Stimulated activated CD4-positive, alpha-beta T cell treated with anti-CD3 and anti-CD28 coated beads, Interleukin-12 subunit alpha, Interleukin-12 subunit beta, amount 100 ng/mL, for 4 hours (primary cell): ENCODE results near the gene TLE4.
"Not testable (repeated sequence)": the region's sequence is repeated elsewhere in the genome, so short reads cannot be mapped to it uniquely, and the experiment has no call there.

Experiments used
- DNase-seq: peaks from one replicate; pipeline ENCODE4 v3.0.0-alpha.2; 2020

The TLE4 gene

GRCh38 chr9:79640067-79640466 lies 68.3 kb downstream of the TLE4 start:
- DNase-seq = not testable (repeated sequence)

DNA sequence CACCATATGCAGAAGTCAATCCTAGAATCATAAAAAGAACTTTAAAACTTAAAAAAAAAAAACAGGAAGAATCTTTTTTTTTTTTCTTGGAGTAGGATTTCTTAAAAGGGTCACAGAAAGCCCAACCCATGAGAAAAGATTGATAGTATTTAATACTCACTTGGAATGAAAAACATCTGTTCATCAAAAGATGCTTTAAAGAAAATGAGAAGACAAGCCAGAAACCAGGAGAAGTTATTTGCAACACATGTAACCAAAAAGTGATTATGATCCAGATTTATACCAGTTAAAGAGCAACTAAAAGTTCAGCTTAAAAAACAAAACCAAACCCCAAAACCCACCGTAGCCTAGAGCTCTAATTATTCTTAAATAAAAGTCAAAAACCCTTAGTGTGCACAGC lies 69.3 kb downstream of the TLE4 start:
- DNase-seq = no peak

GRCh38 chr9:79642671-79643070 lies 70.9 kb downstream of the TLE4 start:
- no peak for DNase-seq

GRCh38 chr9:79644048-79644447 lies 72.3 kb downstream of the TLE4 start:
- no peak for DNase-seq

GRCh38 chr9:79644601-79645000 lies 72.8 kb downstream of the TLE4 start:
- DNase-seq = no peak

DNA sequence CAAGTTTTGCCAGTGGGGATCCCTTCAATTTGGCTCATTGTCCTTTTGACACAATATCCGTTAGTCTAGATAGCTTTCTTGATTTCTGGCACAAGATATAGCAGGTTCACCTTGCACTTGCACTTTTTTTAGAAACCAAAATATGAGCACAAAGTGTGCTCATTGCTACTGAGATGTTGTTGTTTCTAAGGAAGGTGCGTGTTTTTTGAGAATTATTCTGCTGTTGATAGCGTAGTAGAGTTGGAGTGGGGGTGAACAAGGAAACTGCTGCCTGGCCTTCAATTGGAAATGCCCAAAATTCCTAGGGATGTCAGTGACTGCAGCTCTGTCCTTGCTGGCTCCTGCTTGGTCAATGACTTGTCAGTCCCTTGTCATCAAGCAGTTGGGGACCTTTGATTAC lies 73.3 kb downstream of the TLE4 start:
- no peak for DNase-seq

DNA sequence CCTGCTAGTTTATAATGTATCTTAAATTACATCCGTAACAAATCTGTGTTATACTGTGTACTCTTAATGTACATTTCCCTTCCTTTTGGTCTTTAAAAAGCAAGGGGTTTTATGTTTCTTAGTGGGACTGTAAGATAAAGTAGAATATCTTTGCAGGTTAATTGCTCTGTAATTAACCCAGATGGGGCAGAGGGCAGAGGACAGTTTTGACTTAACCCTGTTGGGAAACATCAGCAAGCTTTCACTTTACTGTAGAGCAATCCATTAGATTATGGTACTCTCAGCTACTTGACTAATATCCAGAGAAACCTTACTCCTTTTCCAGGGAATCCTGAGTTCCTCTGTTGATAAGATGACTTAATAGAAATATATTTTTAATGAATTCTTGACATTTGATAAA lies 74.3 kb downstream of the TLE4 start:
- no peak for DNase-seq

GRCh38 chr9:79651251-79651795 lies 79.6 kb downstream of the TLE4 start:
- no peak for DNase-seq

DNA sequence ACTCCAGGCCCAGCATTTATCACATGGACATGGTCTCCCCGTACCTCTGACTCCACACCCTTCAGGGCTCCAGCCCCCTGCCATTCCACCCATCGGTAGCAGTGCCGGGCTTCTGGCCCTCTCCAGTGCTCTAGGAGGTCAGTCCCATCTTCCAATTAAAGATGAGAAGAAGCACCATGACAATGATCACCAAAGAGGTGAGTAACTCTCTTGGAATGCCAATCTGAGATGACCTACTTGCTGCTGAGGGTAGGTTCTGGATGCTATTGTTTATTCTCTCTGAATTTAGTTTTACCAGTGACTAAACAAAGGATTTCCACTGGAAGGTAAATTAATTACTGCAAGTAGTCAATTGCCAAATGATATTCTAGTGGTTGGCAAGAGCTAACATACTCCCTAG lies 80.8 kb downstream of the TLE4 start:
- no peak for DNase-seq

DNA sequence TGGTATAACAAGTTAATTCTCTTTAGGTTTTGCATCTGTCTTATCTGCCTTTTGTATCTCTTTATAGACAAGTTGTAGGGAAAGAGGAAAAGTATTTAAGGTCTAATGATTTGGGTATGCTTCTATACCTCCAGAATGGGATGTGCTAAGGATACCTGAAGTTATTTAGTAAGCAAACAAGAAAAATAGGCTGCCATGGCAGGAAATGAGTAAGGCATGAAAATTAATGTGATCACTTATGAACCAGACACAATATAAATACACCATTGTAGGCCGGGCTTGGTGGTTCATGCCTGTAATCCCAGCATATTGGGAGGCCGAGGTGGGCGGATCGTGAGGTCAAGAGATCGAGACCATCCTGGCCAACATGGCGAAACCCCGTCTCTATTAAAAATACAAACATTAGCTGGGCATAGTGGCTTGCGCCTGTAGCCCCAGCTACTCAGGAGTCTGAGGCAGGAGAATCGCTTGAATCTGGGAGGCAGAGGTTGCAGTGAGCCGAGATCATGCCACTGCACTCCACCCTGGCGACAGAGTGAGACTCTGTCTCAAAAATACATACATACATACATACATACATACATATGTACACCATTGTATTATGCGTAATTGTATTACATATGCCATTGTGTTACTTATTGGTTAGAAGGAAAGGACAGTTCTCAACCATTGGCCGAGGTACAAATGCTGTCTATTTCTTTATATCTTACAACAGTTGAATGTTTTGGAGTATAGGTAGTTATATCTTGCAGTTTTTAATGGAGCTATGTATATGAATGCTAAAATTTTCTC lies 83.0 kb downstream of the TLE4 start:
- not testable (repeated sequence) for DNase-seq

DNA sequence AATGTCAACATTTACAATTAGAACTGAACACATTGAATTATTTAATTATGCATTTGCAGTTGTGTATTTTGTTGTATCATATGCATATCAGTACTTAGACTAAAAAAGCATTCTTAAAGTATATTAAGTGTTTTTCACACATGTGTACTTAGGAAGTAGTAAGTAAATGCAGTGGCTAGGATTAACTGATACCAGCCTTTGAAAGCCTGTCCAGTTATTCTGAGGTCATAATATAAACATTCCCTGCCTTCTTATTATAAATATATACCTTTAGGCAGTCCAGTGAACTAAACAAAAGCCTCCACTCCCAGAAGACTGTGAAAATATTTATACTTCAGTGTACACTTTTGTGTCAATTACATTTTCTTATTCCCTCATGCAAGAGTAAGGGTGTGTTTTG lies 83.8 kb downstream of the TLE4 start:
- DNase-seq = no peak

DNA sequence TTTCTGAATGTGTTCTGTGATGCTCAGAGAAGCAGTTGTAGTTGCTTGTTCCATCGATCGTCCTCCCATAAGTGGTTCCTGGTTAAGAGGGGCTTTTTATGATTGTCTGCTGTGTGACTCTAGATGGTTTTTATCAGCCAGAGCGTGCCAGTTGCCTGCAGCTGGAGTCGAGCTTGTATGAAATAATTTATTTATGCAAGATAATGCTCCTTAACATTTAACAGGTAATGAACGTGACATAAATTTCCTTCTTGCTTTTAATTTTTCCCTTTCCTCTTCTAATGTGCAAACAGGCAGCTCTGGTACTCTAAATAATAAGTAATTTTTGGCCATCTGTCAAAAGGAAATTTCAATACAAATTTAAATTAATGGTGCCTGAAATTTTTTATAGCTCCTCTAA lies 84.4 kb downstream of the TLE4 start:
- no peak for DNase-seq

GRCh38 chr9:79657891-79658290 lies 86.1 kb downstream of the TLE4 start:
- no peak for DNase-seq

GRCh38 chr9:79658926-79659325 lies 87.2 kb downstream of the TLE4 start:
- no peak for DNase-seq

DNA sequence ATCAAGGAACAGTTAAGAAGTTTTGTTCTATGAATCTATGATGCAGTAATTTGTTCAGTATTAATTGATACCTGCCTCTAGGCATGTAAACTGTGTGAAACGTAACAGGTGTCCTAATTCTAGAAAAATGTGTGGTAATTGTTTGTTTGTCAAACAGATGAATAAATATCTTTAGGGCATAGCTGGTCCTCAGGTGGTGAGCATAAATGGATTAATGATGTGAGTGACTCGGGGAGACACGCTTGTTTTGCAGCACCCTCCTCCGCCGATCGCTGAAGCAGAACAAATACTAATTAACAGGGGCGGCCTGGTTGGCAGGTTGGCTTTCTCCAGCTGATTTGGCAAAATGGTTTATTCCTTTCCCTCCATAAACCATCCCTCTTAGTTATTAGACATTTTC lies 88.8 kb downstream of the TLE4 start:
- DNase-seq = no peak

DNA sequence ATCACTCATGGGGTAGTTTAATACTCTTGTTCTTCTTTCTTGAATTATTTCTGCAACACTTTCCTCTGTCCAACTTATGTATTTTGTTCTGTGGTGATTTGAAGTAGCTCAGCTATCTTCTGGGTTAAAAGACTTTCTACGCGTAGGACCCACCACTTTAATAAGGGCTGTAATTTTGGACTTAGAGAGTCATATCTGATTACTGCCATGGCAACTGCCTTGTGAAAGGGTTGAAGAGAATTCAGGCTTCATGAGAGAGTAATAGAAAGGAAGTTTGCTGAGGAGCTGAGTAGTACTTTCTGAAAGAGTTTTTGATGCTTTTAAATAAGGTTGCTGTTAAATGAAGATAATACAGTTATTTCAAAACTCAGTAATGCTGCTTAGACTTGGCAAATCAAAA lies 89.5 kb downstream of the TLE4 start:
- no peak for DNase-seq

DNA sequence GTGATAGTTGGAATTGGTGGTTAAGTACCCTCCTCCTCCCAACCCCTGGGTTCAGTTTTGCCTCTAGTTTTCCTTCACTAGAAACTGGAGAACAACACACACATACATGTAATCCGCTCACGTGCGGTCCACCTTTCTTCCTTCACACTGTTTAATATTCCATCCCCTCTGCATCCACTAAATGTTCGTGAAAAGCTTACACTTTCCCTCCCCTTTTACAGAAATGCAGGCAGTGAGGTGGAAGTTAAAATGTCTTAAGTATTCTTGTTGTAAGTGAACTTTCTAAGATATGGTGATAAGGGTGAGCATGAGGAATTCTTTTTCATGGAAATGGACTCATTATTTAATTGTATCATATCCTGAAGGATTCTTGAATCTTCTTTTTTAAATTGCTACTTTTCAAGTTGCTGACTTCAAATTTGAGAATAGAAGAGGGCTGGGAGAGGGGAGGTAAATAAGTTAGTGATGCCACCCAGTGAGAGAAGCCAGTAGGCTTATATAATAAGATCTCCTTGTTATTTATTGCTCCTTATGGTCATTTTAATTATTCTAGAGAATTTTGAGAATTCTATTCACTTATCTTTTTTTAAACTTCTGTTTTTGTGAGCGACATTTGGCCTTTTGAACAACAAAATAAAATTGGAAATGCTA lies 90.2 kb downstream of the TLE4 start:
- DNase-seq = no peak

DNA sequence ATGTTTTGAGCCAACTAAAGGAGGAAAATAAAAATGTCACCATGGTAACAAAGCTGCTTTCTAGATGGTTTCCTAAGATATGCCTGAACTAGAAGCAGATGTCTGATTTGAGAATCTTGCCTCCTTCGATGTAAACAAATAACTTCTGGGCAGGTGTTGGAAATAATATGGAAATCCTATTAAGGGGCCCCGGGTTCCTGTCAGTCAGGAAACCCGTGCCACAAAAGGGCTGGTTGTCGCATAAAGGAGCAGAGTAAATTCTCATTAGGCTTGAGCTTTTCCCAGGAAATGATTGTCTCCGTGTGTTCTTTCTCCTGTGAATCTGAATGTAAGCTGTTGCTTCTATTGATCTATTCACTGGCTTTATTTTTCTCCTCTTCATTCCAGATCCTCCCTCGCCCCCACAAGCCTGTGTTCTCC lies 90.8 kb downstream of the TLE4 start:
- no peak for DNase-seq

- DNase-seq = no peak
Measured at GRCh38 chr9:79663300-79663699, 91.5 kb downstream of the TLE4 start.

GRCh38 chr9:79663878-79664277 lies 92.1 kb downstream of the TLE4 start:
- no peak for DNase-seq

DNA sequence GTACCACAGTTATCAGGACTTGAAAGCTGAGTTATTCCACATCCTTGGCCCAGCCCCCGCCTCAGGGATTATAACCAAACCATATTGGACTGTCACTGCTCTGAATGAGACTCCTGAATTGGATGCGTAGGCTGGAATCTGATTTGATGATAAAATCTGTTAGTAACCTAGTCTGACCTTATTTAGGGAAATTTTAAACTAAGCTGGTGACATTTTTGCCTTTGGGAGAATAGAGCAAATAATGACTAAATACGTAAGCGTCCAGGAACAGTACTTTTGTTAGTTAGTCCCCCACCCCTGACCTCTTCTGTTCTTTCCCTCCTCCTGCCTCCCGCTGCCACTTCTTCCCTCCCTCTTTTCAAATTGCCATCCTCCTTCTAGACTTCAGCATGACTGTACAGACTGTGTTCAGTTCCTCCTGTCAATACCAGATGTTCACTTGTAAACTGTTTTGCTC lies 92.6 kb downstream of the TLE4 start:
- no peak for DNase-seq

DNA sequence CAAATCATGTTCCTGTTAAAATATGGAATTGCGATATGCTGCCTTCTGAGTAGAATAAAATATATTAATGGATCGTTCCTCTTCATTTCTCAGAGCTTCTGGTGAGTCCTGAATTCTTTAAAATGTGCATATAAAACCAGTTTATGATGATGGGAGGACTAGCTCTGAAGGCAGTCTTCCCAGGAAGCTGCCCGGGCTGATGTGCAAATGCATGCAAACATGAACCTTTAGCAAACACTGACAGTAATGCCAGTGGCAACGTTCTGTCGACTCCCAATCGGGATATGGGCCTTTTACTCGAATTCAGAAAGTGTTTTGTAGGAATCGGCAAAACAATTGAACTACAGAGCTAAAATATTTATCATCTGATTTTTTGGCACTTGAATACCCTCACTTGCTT lies 93.6 kb downstream of the TLE4 start:
- no peak for DNase-seq

DNA sequence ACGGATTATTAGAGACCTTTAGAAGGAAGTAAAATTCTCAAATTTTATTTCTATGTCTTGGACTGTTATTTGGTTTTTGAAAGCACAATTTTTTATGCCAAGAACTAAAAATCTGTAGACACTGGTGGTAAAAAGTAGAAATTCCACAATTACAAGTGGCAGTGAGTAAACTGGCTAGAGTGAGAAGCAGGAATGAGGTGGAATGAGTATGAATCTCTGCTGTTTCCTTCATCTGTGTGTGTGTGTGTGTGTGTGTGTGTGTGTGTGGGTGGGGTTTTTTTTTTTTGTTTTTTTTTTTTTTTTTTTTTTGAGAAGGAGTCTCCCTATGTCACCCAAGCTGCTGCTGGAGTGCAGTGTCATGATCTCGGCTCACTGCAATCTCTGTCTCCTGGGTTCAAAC lies 94.2 kb downstream of the TLE4 start:
- DNase-seq = no peak

DNA sequence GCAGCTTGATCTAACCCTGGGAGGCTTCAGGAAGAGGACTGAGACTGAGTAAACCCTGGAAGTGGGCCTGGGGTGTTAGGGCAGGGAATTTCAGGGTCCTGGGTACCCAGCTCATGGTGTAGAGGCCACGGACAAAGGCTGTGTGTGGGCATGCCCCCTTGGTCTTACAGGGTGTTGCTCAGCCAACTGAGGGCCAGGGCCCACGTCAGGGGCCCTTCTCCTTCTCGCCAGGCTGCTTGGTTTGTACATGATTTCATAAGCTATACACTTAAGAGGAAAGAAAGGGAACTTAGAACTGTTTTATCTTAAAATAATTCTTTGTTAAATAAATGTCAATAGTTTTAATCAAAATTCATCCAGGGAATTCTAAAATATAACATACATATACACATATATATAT lies 95.4 kb downstream of the TLE4 start:
- DNase-seq = no peak
